Measurements from ENCODE around the gene MAGI3.

The MAGI3 gene

GRCh38 chr1:113721010-113721409, 330.7 kb downstream of the MAGI3 start (continued):
- no peak for TF ChIP-seq ZBTB11 (tag by site-specific recombination; conservative IDR thresholded peaks at IDR 0.05; ENCODE audit: low read depth)

GRCh38 chr1:113732802-113733201, 342.5 kb downstream of the MAGI3 start:
- Histone ChIP-seq H3K4me3 (ENCODE audit: low read depth, low read length) (no peak overlapping the region), H3K9me3 (ENCODE audit: control insufficient read depth, insufficient read depth, low read depth, low read length) (no peaks in the 10 kb centered on the region), H3K36me3 (ENCODE audit: control insufficient read depth in 2 of 2, insufficient read depth in 1 of 2, low read length in 2 of 2) (peaks cover 11 to 46% of the 10 kb centered on the region in 2 experiments), H3K27ac (ENCODE audit: extremely low read depth, low read depth, low read length) (no peak overlapping the region), H3K4me1 (ENCODE audit: control insufficient read depth, insufficient read depth, low read length) (no peaks in the 10 kb centered on the region)
- ChIA-PET CTCF (interaction anchor here (0.6 kb wide), 1 partner anchor 16 kb away, joined by 3 read pairs; no protein-coding TSS in a partner anchor), POLR2A (no interaction called here)
- TF ChIP-seq ZNF514 (tag by site-specific recombination; IDR thresholded peaks at IDR 0.05): no peak

- H3K27ac ChIP-seq (ENCODE audit: extremely low read depth, low read depth, low read length): no peak overlapping the region
- POLR2A ChIA-PET: no interaction called here
- H3K9me3 ChIP-seq (ENCODE audit: control insufficient read depth, insufficient read depth, low read depth, low read length): no peaks in the 10 kb centered on the region
- H3K4me3 ChIP-seq (ENCODE audit: low read depth, low read length): no peak overlapping the region
- no peak for TF ChIP-seq ZNF658 (tag by site-specific recombination; IDR thresholded peaks at IDR 0.05)
- no peak for TF ChIP-seq KLF17 (tag by site-specific recombination; IDR thresholded peaks at IDR 0.05)
- no peaks in the 10 kb centered on the region for H3K4me1 ChIP-seq (ENCODE audit: control insufficient read depth, insufficient read depth, low read length)
- CTCF ChIA-PET: no interaction called here
- peaks cover 10 to 44% of the 10 kb centered on the region in 2 experiments for H3K36me3 ChIP-seq (ENCODE audit: control insufficient read depth in 2 of 2, insufficient read depth in 1 of 2, low read length in 2 of 2)
Measured at GRCh38 chr1:113734357-113735055, 344.2 kb downstream of the MAGI3 start.
